ENCODE results near the gene RHBDF2. TPM values are rescaled to one million over a fixed set of nuclear protein-coding genes. Genes with fewer than 3 reads are reported as not detected.

RHBDF2 gene
- total RNA-seq, 4 donors from 2014 or later: 53.7 to 76.1 (median 62.6) TPM

GRCh38 chr17:76444518-76445311 is 56.5 kb downstream of the RHBDF2 start:
- intact Hi-C loops (cut with DNase I; ENCODE audit: low total_unique reads): no loop called here
- no peak for DNase-seq (ENCODE audit: low spot score in 2 of 2)

DNA sequence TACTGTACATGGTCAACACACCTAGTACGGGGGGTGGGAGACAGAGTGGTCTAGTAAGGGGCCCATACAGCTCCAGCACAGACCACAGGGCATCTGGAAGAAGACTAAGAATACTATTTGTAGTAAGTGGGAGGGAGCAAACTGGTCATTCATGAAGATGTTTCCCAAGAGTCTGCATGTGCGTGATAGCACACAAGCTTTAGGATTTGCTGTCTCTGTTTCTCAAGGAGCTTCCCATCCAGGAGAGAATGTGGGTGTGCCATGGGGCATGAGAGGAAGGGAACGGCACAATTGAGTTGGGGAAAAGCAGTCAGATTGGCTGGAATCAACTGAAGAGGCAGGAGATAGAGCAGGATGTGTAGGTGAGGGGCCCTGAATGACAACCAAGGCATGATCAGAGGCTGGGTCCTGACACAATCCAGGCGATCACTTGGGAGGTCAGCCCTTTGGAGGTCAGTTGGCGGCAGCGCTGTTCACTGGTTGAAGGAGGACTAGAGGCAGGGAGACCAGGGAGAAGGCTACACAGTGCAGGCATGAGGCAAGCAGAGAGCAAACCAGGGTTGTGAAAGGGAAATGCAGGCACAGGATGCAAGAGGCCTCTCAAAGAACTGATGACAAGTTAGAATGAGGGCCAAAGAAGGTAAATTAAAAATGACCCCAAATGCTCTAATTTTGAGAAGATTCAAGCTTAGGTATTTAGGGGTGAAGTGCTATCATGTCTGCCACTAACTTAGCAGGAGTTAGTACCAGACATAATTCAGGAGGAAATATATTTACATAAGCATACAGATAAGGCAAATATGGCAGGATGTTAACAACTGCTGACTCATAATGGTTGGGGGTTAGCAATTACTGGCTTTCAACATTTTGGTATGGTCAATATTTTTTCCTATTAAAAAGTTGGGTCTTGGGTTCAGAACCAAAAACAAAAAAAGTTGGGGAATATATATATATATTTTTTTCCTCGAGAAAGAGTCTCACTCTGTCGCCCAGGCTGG is 58.6 kb downstream of the RHBDF2 start:
- DNase-seq (ENCODE audit: low spot score in 2 of 2): no peak
- 95 to 96% methylated on average over 8 of the region's 8 CpGs for WGBS, 2 donors
- intact Hi-C loops (cut with DNase I; ENCODE audit: low total_unique reads): no loop called here
- TF ChIP-seq CTCF (IDR thresholded peaks at IDR 0.05) (no peak), POLR2A (IDR thresholded peaks at IDR 0.05) (no peak)
- no peak overlapping the region for H3K4me3 ChIP-seq (ENCODE audit: low read depth, poor library complexity, severe bottlenecking)

More at GRCh38 chr17:76444518-76445311, 56.5 kb downstream of the RHBDF2 start:
- 85 to 87% methylated on average over 9 of the region's 9 CpGs for WGBS, 2 donors
- TF ChIP-seq CTCF (IDR thresholded peaks at IDR 0.05) (no peak), POLR2A (IDR thresholded peaks at IDR 0.05) (no peak)
- no peak overlapping the region for H3K4me3 ChIP-seq (ENCODE audit: low read depth, poor library complexity, severe bottlenecking)

- DNase-seq (ENCODE audit: low spot score in 2 of 2): no peak
- no peak overlapping the region for H3K4me3 ChIP-seq (ENCODE audit: low read depth, poor library complexity, severe bottlenecking)
- TF ChIP-seq POLR2A (IDR thresholded peaks at IDR 0.05): no peak
- no peak for TF ChIP-seq CTCF (IDR thresholded peaks at IDR 0.05)
- 75 to 83% methylated on average over 13 of the region's 13 CpGs for WGBS, 2 donors
- intact Hi-C loops (cut with DNase I; ENCODE audit: low total_unique reads): no loop called here
These were observed 59.4 kb downstream of the RHBDF2 start for GRCh38 chr17:76441686-76442340.

GRCh38 chr17:76440751-76441362 is 60.4 kb downstream of the RHBDF2 start:
- DNase-seq (ENCODE audit: low spot score in 2 of 2): no peak
- TF ChIP-seq CTCF (IDR thresholded peaks at IDR 0.05) (no peak), POLR2A (IDR thresholded peaks at IDR 0.05) (no peak)
- no peak overlapping the region for H3K4me3 ChIP-seq (ENCODE audit: low read depth, poor library complexity, severe bottlenecking)
- 78 to 90% methylated on average over 2 of the region's 2 CpGs for WGBS, 2 donors
- intact Hi-C loops (cut with DNase I; ENCODE audit: low total_unique reads): no loop called here

- DNase-seq (ENCODE audit: low spot score in 2 of 2): no peak
- TF ChIP-seq POLR2A (IDR thresholded peaks at IDR 0.05) (no peak), CTCF (IDR thresholded peaks at IDR 0.05) (no peak)
- intact Hi-C loops (cut with DNase I; ENCODE audit: low total_unique reads): no loop called here
- WGBS, 2 donors: 90 to 92% methylated on average over 6 of the region's 6 CpGs
- H3K4me3 ChIP-seq (ENCODE audit: low read depth, poor library complexity, severe bottlenecking): no peak overlapping the region
These were observed 61.8 kb downstream of the RHBDF2 start for GRCh38 chr17:76439314-76439928.
